ENCODE data around the gene KIFC3. TPM values are rescaled to one million over a fixed set of nuclear protein-coding genes. Genes with fewer than 3 reads are reported as not detected.
"Not testable (repeated sequence)": the region's sequence is repeated elsewhere in the genome, so short reads cannot be mapped to it uniquely, and the experiment has no call there.

The KIFC3 gene
- total RNA-seq (30.3 and 44.9 TPM in 2 replicates), polyA plus RNA-seq (13.8 and 17.8 TPM in 2 replicates), polyA minus RNA-seq (ENCODE audit: low replicate concordance) (41.5 and 58.1 TPM in 2 replicates)
- polyA plus RNA-seq (2012), result 20.3 and 31.8 TPM in 2 replicates

GRCh38 chr16:57802341-57803133, at the start of gene KIFC3:
Gene KIFC3, minus strand, starts transcription at chr16:57802491. Its CDS starts 4,248 bp downstream, at chr16:57798243.
- Histone ChIP-seq H3K36me3 (ENCODE audit: control insufficient read depth, insufficient read depth, low read length) (peaks cover 10% of the 10 kb centered on the region), H3K27ac (ENCODE audit: insufficient read depth, low read length) (peak within 1 kb of the TSS; percentile 92), H3K4me3 (replicated peaks in 1 of 4; ENCODE audit: control extremely low read depth in 1 of 4, insufficient read depth in 1 of 4, low read depth in 3 of 4, low read length in 4 of 4) (peak within 1 kb of the TSS; percentile 59 to 79 (median 76)), H3K9me3 (ENCODE audit: control insufficient read depth, insufficient read depth, low read depth, low read length) (no peaks in the 10 kb centered on the region), H3K79me2 (ENCODE audit: control insufficient read depth, insufficient read depth, low read length) (peaks cover 31% of the 10 kb centered on the region), H3K9ac (ENCODE audit: insufficient read depth, low read length) (peak within 1 kb of the TSS; percentile 86), H3K4me1 (ENCODE audit: control insufficient read depth, extremely low read depth, insufficient read depth, low read length) (peaks cover 21% of the 10 kb centered on the region), H2AFZ (ENCODE audit: low read length) (peak within 1 kb of the TSS; percentile 45), H4K20me1 (ENCODE audit: control insufficient read depth, extremely low read depth, insufficient read depth, low read length) (no peaks in the 10 kb centered on the region), H3K4me2 (ENCODE audit: extremely low read depth, insufficient read depth, low read length) (peak within 1 kb of the TSS; percentile 96), H3K27me3 (ENCODE audit: control insufficient read depth, insufficient read depth, low read length) (no peaks in the 10 kb centered on the region)
- no peak for TF ChIP-seq EZH2 (IDR thresholded peaks at IDR 0.05; ENCODE audit: low read length, missing control alignments)
- peak; percentile 59 to 78 for DNase-seq (ENCODE audit: low read depth in 2 of 2)

- Histone ChIP-seq H3K9ac (ENCODE audit: insufficient read depth, low read length) (no peak overlapping the region), H3K4me1 (ENCODE audit: control insufficient read depth, extremely low read depth, insufficient read depth, low read length) (no peaks in the 10 kb centered on the region), H2AFZ (ENCODE audit: low read length) (no peak overlapping the region), H4K20me1 (ENCODE audit: control insufficient read depth, extremely low read depth, insufficient read depth, low read length) (no peaks in the 10 kb centered on the region), H3K36me3 (ENCODE audit: control insufficient read depth, insufficient read depth, low read length) (no peaks in the 10 kb centered on the region), H3K9me3 (ENCODE audit: control insufficient read depth, insufficient read depth, low read depth, low read length) (no peaks in the 10 kb centered on the region), H3K4me2 (ENCODE audit: extremely low read depth, insufficient read depth, low read length) (no peak overlapping the region), H3K27me3 (ENCODE audit: control insufficient read depth, insufficient read depth, low read length) (peaks cover 5% of the 10 kb centered on the region), H3K79me2 (ENCODE audit: control insufficient read depth, insufficient read depth, low read length) (no peaks in the 10 kb centered on the region), H3K27ac (ENCODE audit: insufficient read depth, low read length) (no peak overlapping the region), H3K4me3 (replicated peaks in 1 of 4; ENCODE audit: control extremely low read depth in 1 of 4, insufficient read depth in 1 of 4, low read depth in 3 of 4, low read length in 4 of 4) (no peak overlapping the region)
- no peak for DNase-seq (ENCODE audit: low read depth in 2 of 2)
- no peak for TF ChIP-seq EZH2 (IDR thresholded peaks at IDR 0.05; ENCODE audit: low read length, missing control alignments)
- no peak for TF ChIP-seq CTCF (conservative IDR thresholded peaks at IDR 0.05 in 1 of 2, IDR thresholded peaks at IDR 0.05 in 1 of 2; ENCODE audit: low read depth in 1 of 2, low read length in 2 of 2)
Measured at GRCh38 chr16:57848181-57848580, 45.9 kb upstream of the KIFC3 start.

GRCh38 chr16:57846931-57847330, 44.6 kb upstream of the KIFC3 start:
- DNase-seq (ENCODE audit: low read depth in 2 of 2); H3K27me3 ChIP-seq (ENCODE audit: control insufficient read depth, insufficient read depth, low read length); H3K9me3 ChIP-seq (ENCODE audit: control insufficient read depth, insufficient read depth, low read depth, low read length); H4K20me1 ChIP-seq (ENCODE audit: control insufficient read depth, extremely low read depth, insufficient read depth, low read length); H2AFZ ChIP-seq (ENCODE audit: low read length); H3K27ac ChIP-seq (ENCODE audit: insufficient read depth, low read length); H3K9ac ChIP-seq (ENCODE audit: insufficient read depth, low read length); H3K4me2 ChIP-seq (ENCODE audit: extremely low read depth, insufficient read depth, low read length); H3K36me3 ChIP-seq (ENCODE audit: control insufficient read depth, insufficient read depth, low read length); H3K4me3 ChIP-seq (replicated peaks in 1 of 4; ENCODE audit: control extremely low read depth in 1 of 4, insufficient read depth in 1 of 4, low read depth in 3 of 4, low read length in 4 of 4); H3K79me2 ChIP-seq (ENCODE audit: control insufficient read depth, insufficient read depth, low read length); H3K4me1 ChIP-seq (ENCODE audit: control insufficient read depth, extremely low read depth, insufficient read depth, low read length): not testable (repeated sequence)
